Liver (tissue), 9 donors: ENCODE measurements around the gene AIPL1. TPM values are rescaled to one million over a fixed set of nuclear protein-coding genes. Genes with fewer than 3 reads are reported as not detected.

Source experiments
- DNase-seq: peaks from one replicate; pipeline ENCODE4 v3.0.0-alpha.2; 2017; ENCODE audit warnings: low spot score
- H3K27ac ChIP-seq, 2 donors: one replicate each; pipeline ENCODE4 v1.7.0; 2013; ENCODE audit warnings: inconsistent platforms in 2 of 2, low read length in 2 of 2, control low read depth in 1 of 2, low read depth in 1 of 2, mild to moderate bottlenecking in 1 of 2
- H3K27me3 ChIP-seq, 4 donors: one replicate each; pipeline versions ENCODE4 v1.6.1 to v1.7.0; 2013; ENCODE audit warnings: low read length in 3 of 4, inconsistent platforms in 1 of 4, mild to moderate bottlenecking in 1 of 4, moderate library complexity in 1 of 4; ENCODE audit not compliant: control insufficient read depth in 4 of 4, insufficient read depth in 4 of 4
- H3K36me3 ChIP-seq, 4 donors: one replicate each; pipeline versions ENCODE4 v1.6.1 to v1.7.0; 2013; ENCODE audit warnings: low read length in 3 of 4, mild to moderate bottlenecking in 3 of 4, low read depth in 1 of 4, moderate library complexity in 1 of 4; ENCODE audit not compliant: control insufficient read depth in 4 of 4, insufficient read depth in 3 of 4
- H3K4me1 ChIP-seq, 4 donors: one replicate each; pipeline versions ENCODE4 v1.6.1 to v1.7.0; 2013; ENCODE audit warnings: low read length in 3 of 4, mild to moderate bottlenecking in 3 of 4, moderate library complexity in 1 of 4; ENCODE audit not compliant: control insufficient read depth in 4 of 4, insufficient read depth in 4 of 4
- H3K4me3 ChIP-seq, 3 donors: one replicate each; pipeline versions ENCODE4 v1.6.1 to v1.7.0; 2013; ENCODE audit warnings: low read length in 3 of 3, control low read depth in 1 of 3, low read depth in 1 of 3, mild to moderate bottlenecking in 1 of 3
- H3K9ac ChIP-seq, 2 donors: one replicate each; pipeline ENCODE4 v1.7.0; 2013; ENCODE audit warnings: low read length in 2 of 2, mild to moderate bottlenecking in 2 of 2, moderate library complexity in 2 of 2, control low read depth in 1 of 2, low read depth in 1 of 2
- H3K9me3 ChIP-seq, 4 donors: one replicate each; pipeline versions ENCODE4 v1.6.1 to v1.7.0; 2013; ENCODE audit warnings: low read length in 3 of 4; ENCODE audit not compliant: control insufficient read depth in 4 of 4
- ATF3 ChIP-seq: IDR thresholded peaks from 2 replicates; pipeline ENCODE4 v1.6.1; 2016; ENCODE audit warnings: antibody characterized with exemption
- EGR1 ChIP-seq, 2 donors: IDR thresholded peaks; 2 replicates each; pipeline ENCODE4 v1.6.1; 2016 to 2018; ENCODE audit warnings: antibody characterized with exemption in 2 of 2, low read depth in 2 of 2
- FOXA1 ChIP-seq: IDR thresholded peaks from 2 replicates; pipeline ENCODE4 v1.6.1; 2016; ENCODE audit warnings: antibody characterized with exemption
- FOXA2 ChIP-seq: IDR thresholded peaks from 2 replicates; pipeline ENCODE4 v1.6.1; 2016; ENCODE audit warnings: antibody characterized with exemption
- HNF4A ChIP-seq, 2 donors: conservative IDR thresholded peaks; 2 replicates each; pipeline ENCODE4 v1.6.1; 2016; ENCODE audit warnings: antibody characterized with exemption in 2 of 2, mild to moderate bottlenecking in 2 of 2
- HNF4G ChIP-seq: IDR thresholded peaks from 2 replicates; pipeline ENCODE4 v1.6.1; 2016; ENCODE audit warnings: antibody characterized with exemption
- JUND ChIP-seq, 2 donors: IDR thresholded peaks; 2 replicates each; pipeline ENCODE4 v1.6.1; 2016; ENCODE audit warnings: antibody characterized with exemption in 2 of 2
- MAX ChIP-seq: IDR thresholded peaks from 2 replicates; pipeline ENCODE4 v1.6.1; 2016; ENCODE audit warnings: antibody characterized with exemption
- RAD21 ChIP-seq, 2 donors: IDR thresholded peaks; 2 replicates each; pipeline ENCODE4 v1.6.1; 2016; ENCODE audit warnings: antibody characterized with exemption in 2 of 2, mild to moderate bottlenecking in 2 of 2
- SP1 ChIP-seq: IDR thresholded peaks from 2 replicates; pipeline ENCODE4 v1.6.1; 2018; ENCODE audit warnings: antibody characterized with exemption, mild to moderate bottlenecking
- TAF1 ChIP-seq: conservative IDR thresholded peaks from 2 replicates; pipeline ENCODE4 v1.6.1; 2016; ENCODE audit warnings: antibody characterized with exemption, mild to moderate bottlenecking
- YY1 ChIP-seq: IDR thresholded peaks from 2 replicates; pipeline ENCODE4 v1.6.1; 2016; ENCODE audit warnings: antibody characterized with exemption, mild to moderate bottlenecking
- WGBS: extraction: QIAGEN DNeasy Blood & Tissue Kit; methylation state at CpG from one replicate; pipeline ENCODE4 v1.1.7; 2013; 5-methylcytosine and 5-hydroxymethylcytosine counted together
- polyA plus RNA-seq, 2 donors: library from polyadenylated mRNA; stranded (reverse) in 1 of 2; unstranded in 1 of 2; fragments of 200-250 nt in 1 of 2; fragments of >200 nt in 1 of 2; fragmentation: Nextera tagmentation in 1 of 2; extraction: Ambion mirVana in 1 of 2; gene quantifications; one replicate each; pipeline versions ENCODE4 v1.2.1 to v1.2.3, GENCODE V29; 2013 to 2015
- total RNA-seq, 2 donors: library from RNA; depleted of rRNA; stranded (reverse); fragments of >200 nt; gene quantifications; one replicate each; pipeline ENCODE4 v1.2.3, GENCODE V29; 2014
- TF ChIP-seq, protein P1 (sequence below): fragments of 150-350 bp; IDR thresholded peaks from 2 replicates; pipeline ENCODE4 v1.5.1; 2017; ENCODE audit warnings: improper control_type of control experiment, low read depth, low read length; ENCODE audit not compliant: missing input control
- TF ChIP-seq, protein P2 (sequence below): IDR thresholded peaks from 2 replicates; pipeline ENCODE4 v1.6.1; 2016; ENCODE audit warnings: antibody characterized with exemption, mild to moderate bottlenecking
- donor health status: healthy.
- donor health status: healthy.
- donor health status: healthy.
- donor health status: healthy.
- donor health status: healthy.

Gene AIPL1
- total and polyA plus RNA-seq, 4 donors, result not detected

- WGBS, result 95% methylated on average over 24 of the region's 24 CpGs
These were observed 35.3 kb upstream of the AIPL1 start for GRCh38 chr17:6470146-6470718.

DNA sequence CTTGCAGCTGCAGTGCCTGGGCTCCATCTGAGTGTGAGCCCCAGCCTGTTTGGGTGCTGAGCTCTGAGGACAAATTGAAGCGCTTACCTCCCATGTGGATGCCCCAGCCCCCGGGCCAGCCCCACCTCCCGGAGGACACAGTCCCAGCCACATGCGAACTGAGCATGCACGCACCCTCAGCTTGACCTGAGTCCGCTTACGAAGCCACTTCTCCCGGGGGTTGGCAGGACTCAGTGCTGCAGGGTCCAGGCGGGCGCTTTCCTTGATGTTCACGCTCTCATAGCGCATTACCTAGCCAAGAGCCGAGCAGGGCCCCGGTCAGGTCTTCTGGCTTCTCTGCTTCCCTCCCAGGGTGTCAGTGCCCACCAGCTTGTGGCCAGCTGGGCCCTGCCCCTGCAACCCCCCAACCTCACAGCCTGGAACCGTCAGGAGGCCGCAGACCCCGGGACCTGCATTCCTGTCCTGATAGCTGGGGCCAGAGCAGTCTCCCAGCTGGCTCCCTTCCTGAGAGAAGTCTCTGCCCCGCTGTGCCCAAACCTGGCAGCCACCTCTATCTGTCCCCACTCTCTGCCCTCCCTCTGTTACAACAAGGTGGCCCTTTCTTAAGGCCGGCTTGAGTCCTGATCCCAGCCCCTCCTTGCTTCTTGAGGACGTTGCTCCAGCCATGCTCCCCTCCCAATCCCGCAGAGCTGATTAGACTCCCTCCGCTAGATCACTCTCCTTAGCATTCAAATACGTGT, 33.3 kb upstream of the AIPL1 start:
- Histone ChIP-seq H3K27me3 (no peaks in the 10 kb centered on the region), H3K4me3 (no peak overlapping the region), H3K4me1 (no peaks in the 10 kb centered on the region), H3K36me3 (no peaks in the 10 kb centered on the region), H3K9me3 (no peaks in the 10 kb centered on the region), H3K27ac (no peak overlapping the region), H3K9ac (no peak overlapping the region)
- DNase-seq, result no peak
- WGBS, result 90% methylated on average over 23 of the region's 23 CpGs
- TF ChIP-seq MAX, result no peak
- no peak for TF ChIP-seq EGR1 (IDR thresholded peaks at IDR 0.05; ENCODE audit: low read depth in 2 of 2)
- no peak for TF ChIP-seq HNF4G
- TF ChIP-seq YY1, result no peak
- TF ChIP-seq, protein P1, sequence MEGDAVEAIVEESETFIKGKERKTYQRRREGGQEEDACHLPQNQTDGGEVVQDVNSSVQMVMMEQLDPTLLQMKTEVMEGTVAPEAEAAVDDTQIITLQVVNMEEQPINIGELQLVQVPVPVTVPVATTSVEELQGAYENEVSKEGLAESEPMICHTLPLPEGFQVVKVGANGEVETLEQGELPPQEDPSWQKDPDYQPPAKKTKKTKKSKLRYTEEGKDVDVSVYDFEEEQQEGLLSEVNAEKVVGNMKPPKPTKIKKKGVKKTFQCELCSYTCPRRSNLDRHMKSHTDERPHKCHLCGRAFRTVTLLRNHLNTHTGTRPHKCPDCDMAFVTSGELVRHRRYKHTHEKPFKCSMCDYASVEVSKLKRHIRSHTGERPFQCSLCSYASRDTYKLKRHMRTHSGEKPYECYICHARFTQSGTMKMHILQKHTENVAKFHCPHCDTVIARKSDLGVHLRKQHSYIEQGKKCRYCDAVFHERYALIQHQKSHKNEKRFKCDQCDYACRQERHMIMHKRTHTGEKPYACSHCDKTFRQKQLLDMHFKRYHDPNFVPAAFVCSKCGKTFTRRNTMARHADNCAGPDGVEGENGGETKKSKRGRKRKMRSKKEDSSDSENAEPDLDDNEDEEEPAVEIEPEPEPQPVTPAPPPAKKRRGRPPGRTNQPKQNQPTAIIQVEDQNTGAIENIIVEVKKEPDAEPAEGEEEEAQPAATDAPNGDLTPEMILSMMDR, result no peak
- no peak for TF ChIP-seq JUND (IDR thresholded peaks at IDR 0.05)
- TF ChIP-seq SP1, result no peak
- TF ChIP-seq TAF1, result no peak
- no peak for TF ChIP-seq ATF3
- TF ChIP-seq, protein P2, sequence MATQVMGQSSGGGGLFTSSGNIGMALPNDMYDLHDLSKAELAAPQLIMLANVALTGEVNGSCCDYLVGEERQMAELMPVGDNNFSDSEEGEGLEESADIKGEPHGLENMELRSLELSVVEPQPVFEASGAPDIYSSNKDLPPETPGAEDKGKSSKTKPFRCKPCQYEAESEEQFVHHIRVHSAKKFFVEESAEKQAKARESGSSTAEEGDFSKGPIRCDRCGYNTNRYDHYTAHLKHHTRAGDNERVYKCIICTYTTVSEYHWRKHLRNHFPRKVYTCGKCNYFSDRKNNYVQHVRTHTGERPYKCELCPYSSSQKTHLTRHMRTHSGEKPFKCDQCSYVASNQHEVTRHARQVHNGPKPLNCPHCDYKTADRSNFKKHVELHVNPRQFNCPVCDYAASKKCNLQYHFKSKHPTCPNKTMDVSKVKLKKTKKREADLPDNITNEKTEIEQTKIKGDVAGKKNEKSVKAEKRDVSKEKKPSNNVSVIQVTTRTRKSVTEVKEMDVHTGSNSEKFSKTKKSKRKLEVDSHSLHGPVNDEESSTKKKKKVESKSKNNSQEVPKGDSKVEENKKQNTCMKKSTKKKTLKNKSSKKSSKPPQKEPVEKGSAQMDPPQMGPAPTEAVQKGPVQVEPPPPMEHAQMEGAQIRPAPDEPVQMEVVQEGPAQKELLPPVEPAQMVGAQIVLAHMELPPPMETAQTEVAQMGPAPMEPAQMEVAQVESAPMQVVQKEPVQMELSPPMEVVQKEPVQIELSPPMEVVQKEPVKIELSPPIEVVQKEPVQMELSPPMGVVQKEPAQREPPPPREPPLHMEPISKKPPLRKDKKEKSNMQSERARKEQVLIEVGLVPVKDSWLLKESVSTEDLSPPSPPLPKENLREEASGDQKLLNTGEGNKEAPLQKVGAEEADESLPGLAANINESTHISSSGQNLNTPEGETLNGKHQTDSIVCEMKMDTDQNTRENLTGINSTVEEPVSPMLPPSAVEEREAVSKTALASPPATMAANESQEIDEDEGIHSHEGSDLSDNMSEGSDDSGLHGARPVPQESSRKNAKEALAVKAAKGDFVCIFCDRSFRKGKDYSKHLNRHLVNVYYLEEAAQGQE, result no peak

More at GRCh38 chr17:6470146-6470718, 35.3 kb upstream of the AIPL1 start:
- no peak for TF ChIP-seq SP1
- no peak for TF ChIP-seq FOXA1
- TF ChIP-seq, protein P1, result no peak
- no peak for TF ChIP-seq EGR1 (IDR thresholded peaks at IDR 0.05; ENCODE audit: low read depth in 2 of 2)
- no peak for TF ChIP-seq MAX
- no peak for TF ChIP-seq YY1
- TF ChIP-seq, protein P2, result no peak
- TF ChIP-seq FOXA2, result no peak
- TF ChIP-seq JUND (IDR thresholded peaks at IDR 0.05), result no peak
- no peak for TF ChIP-seq HNF4A (conservative IDR thresholded peaks at IDR 0.05)
- no peak for TF ChIP-seq RAD21 (IDR thresholded peaks at IDR 0.05)
- no peak for DNase-seq
- Histone ChIP-seq H3K27me3 (no peaks in the 10 kb centered on the region), H3K4me3 (no peak overlapping the region), H3K27ac (no peak overlapping the region), H3K4me1 (no peaks in the 10 kb centered on the region), H3K36me3 (no peaks in the 10 kb centered on the region), H3K9me3 (no peaks in the 10 kb centered on the region), H3K9ac (no peak overlapping the region)
